PFSK-1 (cell line): ENCODE measurements around the gene CYTH3.

ENCODE experiments used
- FOXP2 ChIP-seq: optimal IDR thresholded peaks from 2 replicates; pipeline ENCODE3; 2011; ENCODE audit warnings: borderline replicate concordance, control low read depth, inconsistent platforms; ENCODE audit not compliant: insufficient read depth; ENCODE audit errors: extremely low read length, extremely low read depth
- POLR2AphosphoS5 ChIP-seq: IDR thresholded peaks from 2 replicates; pipeline ENCODE4 v1.6.1; 2012; ENCODE audit warnings: low read depth, mild to moderate bottlenecking, control low read depth, low read length, moderate library complexity
- REST ChIP-seq, 2 experiments: IDR thresholded peaks; 2 replicates each; pipeline versions ENCODE4 v1.6.1 to v1.8.0; 2011 to 2012; ENCODE audit warnings: low read depth in 2 of 2, low read length in 2 of 2, control low read depth in 1 of 2, inconsistent platforms in 1 of 2, mild to moderate bottlenecking in 1 of 2, moderate library complexity in 1 of 2; ENCODE audit not compliant: insufficient read depth in 1 of 2
- SIN3A ChIP-seq: IDR thresholded peaks from 2 replicates; pipeline ENCODE4 v1.6.1; 2012; ENCODE audit warnings: mild to moderate bottlenecking, low read length, moderate library complexity, borderline replicate concordance; ENCODE audit not compliant: insufficient read depth
- TAF1 ChIP-seq: IDR thresholded peaks from 2 replicates; pipeline ENCODE4 v1.6.1; 2012; ENCODE audit warnings: low read length, control low read depth, borderline replicate concordance; ENCODE audit not compliant: insufficient read depth

The CYTH3 gene

GRCh38 chr7:6154542-6155404 lies 117.7 kb downstream of the CYTH3 start:
- TF ChIP-seq SIN3A (no peak), REST (IDR thresholded peaks at IDR 0.05; ENCODE audit: insufficient read depth in 1 of 2, low read depth in 2 of 2, low read length in 2 of 2) (no peak), TAF1 (no peak), FOXP2 (no peak), POLR2AphosphoS5 (no peak)

GRCh38 chr7:6153646-6154541 lies 118.5 kb downstream of the CYTH3 start:
- TF ChIP-seq TAF1 = no peak
- no peak for TF ChIP-seq REST (IDR thresholded peaks at IDR 0.05; ENCODE audit: insufficient read depth in 1 of 2, low read depth in 2 of 2, low read length in 2 of 2)
- no peak for TF ChIP-seq FOXP2
- no peak for TF ChIP-seq POLR2AphosphoS5

GRCh38 chr7:6151994-6152735 lies 120.3 kb downstream of the CYTH3 start:
- TF ChIP-seq REST (IDR thresholded peaks at IDR 0.05; ENCODE audit: insufficient read depth in 1 of 2, low read depth in 2 of 2, low read length in 2 of 2) (no peak), FOXP2 (no peak), SIN3A (no peak), POLR2AphosphoS5 (no peak), TAF1 (no peak)

GRCh38 chr7:6149996-6150395 lies 122.4 kb downstream of the CYTH3 start:
- TF ChIP-seq TAF1 = no peak
- no peak for TF ChIP-seq REST (IDR thresholded peaks at IDR 0.05; ENCODE audit: insufficient read depth in 1 of 2, low read depth in 2 of 2, low read length in 2 of 2)
- TF ChIP-seq SIN3A = no peak
- no peak for TF ChIP-seq FOXP2
- no peak for TF ChIP-seq POLR2AphosphoS5
